Heart left ventricle (tissue), 13 donors: ENCODE results near the gene NAA38.

Experiments
- POLR2A ChIP-seq, 2 donors: fragments of 450-650 bp; IDR thresholded peaks; one replicate each; pipeline ENCODE4 v1.6.1; 2017; ENCODE audit warnings: antibody characterized with exemption in 2 of 2, mild to moderate bottlenecking in 2 of 2, moderate library complexity in 2 of 2
- TF ChIP-seq, protein P1 (sequence below), 12 donors: fragments of 200-600 bp; sonication (generic) in 4 of 12; IDR thresholded peaks; one replicate each; pipeline versions ENCODE4 v1.5.0 to v1.8.0; 2018 to 2022; ENCODE audit warnings: antibody characterized with exemption in 12 of 12, mild to moderate bottlenecking in 5 of 12
- donor health status: ischemic (EF 13 %, LVEDD 7.1; RV severe dilation, severe dysfunction).
- donor health status: DM: no; HTN: yes; CAD: no.
- donor health status: DM: no; HTN: no; CAD: no.
- donor health status: ischemic (EF 25% LVEDD 6.9; RV normal size, moderate dysfunction).
- donor health status: ischemic (EF 25% LVEDD 5.7; RV mildly dilated, moderate dysfunction).
- donor health status: ischemic (EF 35%, LVEDD 5.7; RV mildly dilated, moderate dysfunction).
- donor health status: nonischemic (EF 11% LVEDD 7.7; RV severe dilation, severe dysfunction).
- donor health status: DM: yes; HTN: yes; CAD: no.
- donor health status: PGD.
- donor health status: ischemic (EF 29% LVEDD 5.4; RV normal size, mild dysfunction).
- donor health status: nonischemic (EF 23%, LVEDD 6.1; RV moderate dilation, normal function).

GRCh38 chr17:7852262-7852670 is 5.1 kb downstream of the NAA38 start:
- TF ChIP-seq POLR2A (IDR thresholded peaks at IDR 0.05) = no peak
- TF ChIP-seq, protein P1, sequence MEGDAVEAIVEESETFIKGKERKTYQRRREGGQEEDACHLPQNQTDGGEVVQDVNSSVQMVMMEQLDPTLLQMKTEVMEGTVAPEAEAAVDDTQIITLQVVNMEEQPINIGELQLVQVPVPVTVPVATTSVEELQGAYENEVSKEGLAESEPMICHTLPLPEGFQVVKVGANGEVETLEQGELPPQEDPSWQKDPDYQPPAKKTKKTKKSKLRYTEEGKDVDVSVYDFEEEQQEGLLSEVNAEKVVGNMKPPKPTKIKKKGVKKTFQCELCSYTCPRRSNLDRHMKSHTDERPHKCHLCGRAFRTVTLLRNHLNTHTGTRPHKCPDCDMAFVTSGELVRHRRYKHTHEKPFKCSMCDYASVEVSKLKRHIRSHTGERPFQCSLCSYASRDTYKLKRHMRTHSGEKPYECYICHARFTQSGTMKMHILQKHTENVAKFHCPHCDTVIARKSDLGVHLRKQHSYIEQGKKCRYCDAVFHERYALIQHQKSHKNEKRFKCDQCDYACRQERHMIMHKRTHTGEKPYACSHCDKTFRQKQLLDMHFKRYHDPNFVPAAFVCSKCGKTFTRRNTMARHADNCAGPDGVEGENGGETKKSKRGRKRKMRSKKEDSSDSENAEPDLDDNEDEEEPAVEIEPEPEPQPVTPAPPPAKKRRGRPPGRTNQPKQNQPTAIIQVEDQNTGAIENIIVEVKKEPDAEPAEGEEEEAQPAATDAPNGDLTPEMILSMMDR (IDR thresholded peaks at IDR 0.05) = no peak
